ENCODE measurements around the gene SPATA25.
"Not testable (repeated sequence)": the region's sequence is repeated elsewhere in the genome, so short reads cannot be mapped to it uniquely, and the experiment has no call there.

SPATA25 gene

GRCh38 chr20:45907219-45907948 lies 20.0 kb upstream of the SPATA25 start:
- no peak for DNase-seq (ENCODE audit: low read depth)
- TF ChIP-seq CTCF (IDR thresholded peaks at IDR 0.05; ENCODE audit: insufficient read depth, low read depth, low read length, missing control alignments) = no peak
- H3K4me3 ChIP-seq (ENCODE audit: low read depth, low read length) = no peak overlapping the region

GRCh38 chr20:45905505-45906079 lies 18.2 kb upstream of the SPATA25 start:
- no peak for DNase-seq (ENCODE audit: low read depth)

GRCh38 chr20:45904583-45905504 lies 17.4 kb upstream of the SPATA25 start:
- no peak for DNase-seq (ENCODE audit: low read depth)
- no peak overlapping the region for H3K4me3 ChIP-seq (ENCODE audit: low read depth, low read length)
- no peak for TF ChIP-seq CTCF (IDR thresholded peaks at IDR 0.05; ENCODE audit: insufficient read depth, low read depth, low read length, missing control alignments)

More at GRCh38 chr20:45905505-45906079, 18.2 kb upstream of the SPATA25 start:
- TF ChIP-seq CTCF (IDR thresholded peaks at IDR 0.05; ENCODE audit: insufficient read depth, low read depth, low read length, missing control alignments) = no peak
- H3K4me3 ChIP-seq (ENCODE audit: low read depth, low read length) = no peak overlapping the region

GRCh38 chr20:45902199-45902701 lies 14.8 kb upstream of the SPATA25 start:
- no peak for DNase-seq (ENCODE audit: low read depth)
- H3K4me3 ChIP-seq (ENCODE audit: low read depth, low read length) = no peak overlapping the region
- TF ChIP-seq CTCF (IDR thresholded peaks at IDR 0.05; ENCODE audit: insufficient read depth, low read depth, low read length, missing control alignments) = no peak

GRCh38 chr20:45901332-45901731 lies 13.9 kb upstream of the SPATA25 start:
- not testable (repeated sequence) for H3K4me3 ChIP-seq (ENCODE audit: low read depth, low read length); DNase-seq (ENCODE audit: low read depth)

GRCh38 chr20:45899046-45899835 lies 11.8 kb upstream of the SPATA25 start:
- H3K4me3 ChIP-seq (ENCODE audit: low read depth, low read length) = no peak overlapping the region
- no peak for DNase-seq (ENCODE audit: low read depth)
- no peak for TF ChIP-seq CTCF (IDR thresholded peaks at IDR 0.05; ENCODE audit: insufficient read depth, low read depth, low read length, missing control alignments)
